ENCODE measurements around the gene ALCAM. TPM values are rescaled to one million over a fixed set of nuclear protein-coding genes. Genes with fewer than 3 reads are reported as not detected.

ALCAM gene
- polyA plus RNA-seq, 3 donors from 2014 or later: 0.72 to 4.9 (median 2.8) TPM

DNA sequence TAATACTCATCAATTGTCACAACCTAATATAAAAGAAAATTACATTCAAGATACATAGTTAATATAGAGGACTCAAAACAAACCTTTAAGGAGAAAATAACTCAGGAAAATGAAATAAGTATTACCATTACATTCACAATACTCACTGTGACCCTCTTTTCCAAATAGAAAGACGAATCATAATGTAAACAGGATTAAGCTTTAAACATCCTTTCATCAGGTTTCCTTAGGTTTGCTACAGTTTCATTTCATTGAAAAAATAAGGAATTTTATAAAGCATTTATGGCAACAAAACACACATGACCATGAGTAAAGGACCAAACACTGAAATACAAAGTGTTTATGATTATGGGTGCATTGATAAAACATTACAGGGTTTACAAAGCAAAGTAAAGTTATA, 162.7 kb downstream of the ALCAM start:
- Mint-ChIP-seq H3K9me3 (no peaks in the 10 kb centered on the region), H3K4me1 (no peaks in the 10 kb centered on the region), H3K4me3 (no peak overlapping the region), H3K27me3 (ENCODE audit: low read depth in 3 of 3) (peaks cover 0 to 5% (median 1%) of the 10 kb centered on the region in 3 donors), H3K36me3 (no peaks in the 10 kb centered on the region), H3K27ac (no peak overlapping the region)
- no peak for DNase-seq

DNA sequence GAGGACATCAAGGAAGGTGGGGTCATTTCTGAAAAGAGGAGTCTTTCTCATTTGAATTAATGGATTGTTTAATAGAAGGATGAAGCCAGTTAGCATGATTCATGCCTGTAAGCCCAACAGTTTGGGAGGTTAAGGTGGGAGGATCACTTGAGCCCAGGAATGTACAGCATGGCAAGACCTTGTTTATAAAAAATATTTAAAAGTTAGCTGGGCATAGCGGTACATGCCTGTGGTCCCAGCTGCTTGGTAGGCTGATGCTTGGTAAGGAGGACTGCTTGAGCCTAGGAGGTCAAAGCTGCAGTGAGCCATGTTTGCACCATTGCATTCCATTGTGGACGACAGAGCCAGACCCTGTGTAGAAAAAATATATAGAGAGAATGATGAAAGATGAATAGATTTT, 165.5 kb downstream of the ALCAM start:
- no peak for DNase-seq
- Mint-ChIP-seq H3K36me3 (no peaks in the 10 kb centered on the region), H3K4me3 (no peak overlapping the region), H3K9me3 (no peaks in the 10 kb centered on the region), H3K27me3 (ENCODE audit: low read depth in 3 of 3) (peaks cover 0 to 3% (median 0%) of the 10 kb centered on the region in 3 donors), H3K27ac (no peak overlapping the region), H3K4me1 (no peaks in the 10 kb centered on the region)

- no peak for DNase-seq
- Mint-ChIP-seq H3K9me3 (no peaks in the 10 kb centered on the region), H3K4me1 (no peaks in the 10 kb centered on the region), H3K27me3 (ENCODE audit: low read depth in 3 of 3) (peaks cover 0 to 3% (median 0%) of the 10 kb centered on the region in 3 donors), H3K4me3 (no peak overlapping the region), H3K36me3 (no peaks in the 10 kb centered on the region), H3K27ac (no peak overlapping the region)
Measured at GRCh38 chr3:105533960-105534359, 167.3 kb downstream of the ALCAM start.

DNA sequence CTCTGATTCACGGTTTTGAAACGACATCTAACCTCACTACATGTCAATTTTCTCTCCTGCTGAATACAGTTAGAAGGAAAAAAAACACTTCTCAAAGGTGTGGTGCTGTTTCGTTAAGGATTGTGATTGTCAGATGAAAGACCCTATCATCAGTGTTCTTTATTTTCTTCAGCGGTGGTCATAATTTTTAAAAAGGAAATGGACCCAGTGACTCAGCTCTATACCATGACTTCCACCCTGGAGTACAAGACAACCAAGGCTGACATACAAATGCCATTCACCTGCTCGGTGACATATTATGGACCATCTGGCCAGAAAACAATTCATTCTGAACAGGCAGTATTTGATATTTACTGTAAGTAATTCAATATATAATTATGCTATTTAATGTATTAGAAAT, 167.8 kb downstream of the ALCAM start:
- H3K27ac Mint-ChIP-seq: no peak overlapping the region
- peaks cover 0 to 3% (median 0%) of the 10 kb centered on the region in 3 donors for H3K27me3 Mint-ChIP-seq (ENCODE audit: low read depth in 3 of 3)
- no peaks in the 10 kb centered on the region for H3K4me1 Mint-ChIP-seq

DNA sequence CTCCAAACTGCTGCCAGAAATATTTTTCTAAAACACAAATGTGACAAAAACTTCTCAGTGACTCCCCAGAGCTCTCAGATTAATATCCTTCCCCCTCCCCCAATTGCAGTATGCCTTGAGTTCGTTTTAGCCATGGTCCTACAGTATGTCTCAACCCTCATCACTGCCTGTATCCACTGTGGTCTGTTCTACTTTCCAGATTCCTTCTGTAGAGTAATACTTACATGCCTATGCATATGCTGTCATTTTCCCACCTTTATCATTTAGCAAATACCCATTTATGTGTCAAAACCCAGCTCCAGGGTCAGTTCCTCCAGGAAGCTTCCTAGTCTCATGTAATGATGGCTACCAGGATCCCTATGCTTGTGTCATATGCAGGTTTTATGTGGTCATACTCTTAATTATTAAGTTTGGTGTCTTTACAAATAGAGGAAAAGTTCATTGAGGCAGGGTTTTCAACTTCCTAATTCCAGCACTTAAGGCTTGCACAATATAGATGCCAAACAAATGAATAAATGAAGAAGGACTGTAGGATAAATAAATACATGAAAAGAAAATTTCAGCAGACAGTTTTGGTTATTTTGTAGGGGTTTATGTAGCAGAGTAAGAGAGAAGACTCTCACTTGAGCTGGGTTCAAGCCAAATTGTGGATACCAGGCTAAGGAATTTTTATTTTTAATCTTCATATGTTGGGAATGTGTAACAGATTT, 170.8 kb downstream of the ALCAM start:
- Mint-ChIP-seq H3K27ac (no peak overlapping the region), H3K36me3 (no peaks in the 10 kb centered on the region), H3K4me3 (no peak overlapping the region), H3K27me3 (ENCODE audit: low read depth in 3 of 3) (peaks cover 0 to 3% (median 0%) of the 10 kb centered on the region in 3 donors), H3K4me1 (no peaks in the 10 kb centered on the region), H3K9me3 (no peaks in the 10 kb centered on the region)
- DNase-seq: no peak

More for the DNA sequence above, 167.8 kb downstream of the ALCAM start:
- DNase-seq: no peak
- Mint-ChIP-seq H3K9me3 (no peaks in the 10 kb centered on the region), H3K4me3 (no peak overlapping the region), H3K36me3 (no peaks in the 10 kb centered on the region)

GRCh38 chr3:105538483-105538882, 171.8 kb downstream of the ALCAM start:
- H3K9me3 Mint-ChIP-seq: no peaks in the 10 kb centered on the region
- no peak for DNase-seq
- no peaks in the 10 kb centered on the region for H3K36me3 Mint-ChIP-seq
- H3K27ac Mint-ChIP-seq: no peak overlapping the region
- no peaks in the 10 kb centered on the region for H3K4me1 Mint-ChIP-seq
- no peak overlapping the region for H3K4me3 Mint-ChIP-seq
- peaks cover 0 to 3% (median 0%) of the 10 kb centered on the region in 3 donors for H3K27me3 Mint-ChIP-seq (ENCODE audit: low read depth in 3 of 3)

DNA sequence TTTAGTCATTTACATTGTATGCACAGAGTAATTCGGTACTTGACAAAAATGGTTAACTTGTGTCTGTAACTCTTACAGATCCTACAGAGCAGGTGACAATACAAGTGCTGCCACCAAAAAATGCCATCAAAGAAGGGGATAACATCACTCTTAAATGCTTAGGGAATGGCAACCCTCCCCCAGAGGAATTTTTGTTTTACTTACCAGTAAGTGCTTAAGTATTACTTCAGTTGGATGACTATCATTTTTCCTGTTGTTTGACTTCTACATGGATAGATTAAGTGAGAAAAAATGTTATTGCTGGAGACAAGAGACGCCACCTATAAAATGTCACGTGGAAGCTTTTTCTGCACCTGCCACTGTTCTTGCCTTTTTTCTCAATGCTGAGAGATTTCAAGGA, 173.2 kb downstream of the ALCAM start:
- H3K4me3 Mint-ChIP-seq: no peak overlapping the region

GRCh38 chr3:105542282-105543019, 175.7 kb downstream of the ALCAM start:
- Mint-ChIP-seq H3K36me3 (peaks cover 0 to 3% (median 0%) of the 10 kb centered on the region in 3 donors), H3K4me1 (no peaks in the 10 kb centered on the region), H3K27me3 (ENCODE audit: low read depth in 3 of 3) (no peaks in the 10 kb centered on the region), H3K9me3 (no peaks in the 10 kb centered on the region), H3K27ac (no peak overlapping the region), H3K4me3 (no peak overlapping the region)
- no peak for DNase-seq

More for the DNA sequence above, 173.2 kb downstream of the ALCAM start:
- H3K9me3 Mint-ChIP-seq: no peaks in the 10 kb centered on the region
- DNase-seq: no peak
- H3K4me1 Mint-ChIP-seq: no peaks in the 10 kb centered on the region
- H3K36me3 Mint-ChIP-seq: peaks cover 0 to 3% (median 0%) of the 10 kb centered on the region in 3 donors
- H3K27ac Mint-ChIP-seq: no peak overlapping the region
- peaks cover 0 to 2% (median 0%) of the 10 kb centered on the region in 3 donors for H3K27me3 Mint-ChIP-seq (ENCODE audit: low read depth in 3 of 3)

DNA sequence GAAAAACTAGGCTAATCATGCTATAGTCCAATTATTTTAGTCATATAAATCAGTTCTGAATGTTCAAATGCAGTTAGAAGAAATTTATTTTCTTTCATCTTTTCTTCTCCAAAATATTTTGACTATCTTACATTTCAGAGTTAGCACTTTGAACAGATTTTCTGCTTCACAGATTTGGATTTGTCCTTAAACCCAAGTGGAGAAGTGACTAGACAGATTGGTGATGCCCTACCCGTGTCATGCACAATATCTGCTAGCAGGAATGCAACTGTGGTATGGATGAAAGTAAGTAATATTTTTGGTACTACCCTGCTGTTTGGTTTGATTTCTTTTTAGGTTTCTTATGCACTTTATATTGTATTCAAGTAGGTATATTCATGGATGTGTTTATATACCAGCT, 178.3 kb downstream of the ALCAM start:
- Mint-ChIP-seq H3K27ac (no peak overlapping the region), H3K36me3 (peaks cover 0 to 3% (median 0%) of the 10 kb centered on the region in 3 donors), H3K4me1 (no peaks in the 10 kb centered on the region), H3K4me3 (no peak overlapping the region), H3K27me3 (ENCODE audit: low read depth in 3 of 3) (no peaks in the 10 kb centered on the region), H3K9me3 (no peaks in the 10 kb centered on the region)
- no peak for DNase-seq

- Mint-ChIP-seq H3K36me3 (no peaks in the 10 kb centered on the region), H3K27me3 (ENCODE audit: low read depth in 3 of 3) (no peaks in the 10 kb centered on the region), H3K27ac (no peak overlapping the region), H3K4me3 (no peak overlapping the region), H3K9me3 (no peaks in the 10 kb centered on the region), H3K4me1 (no peaks in the 10 kb centered on the region)
- DNase-seq: no peak
Measured at GRCh38 chr3:105553851-105554250, 187.1 kb downstream of the ALCAM start.

DNA sequence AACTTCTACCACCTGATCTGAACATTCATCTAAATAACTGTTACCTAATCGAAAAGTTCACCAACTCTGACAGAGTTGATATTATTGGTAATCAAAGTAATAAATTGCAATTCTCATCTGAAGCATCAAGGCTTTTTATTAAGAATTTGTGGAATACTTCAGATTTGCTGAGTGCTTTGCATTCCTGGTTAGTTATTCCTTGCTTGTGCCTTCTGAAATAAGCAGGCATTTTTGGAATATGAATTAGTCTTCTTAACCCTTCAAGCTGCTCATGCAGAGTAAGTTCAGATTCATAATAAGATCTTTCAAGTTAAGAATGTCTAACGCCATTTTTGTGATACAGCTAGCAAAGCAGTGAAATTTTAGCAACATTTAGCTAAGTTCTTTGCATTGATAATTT, 188.5 kb downstream of the ALCAM start:
- Mint-ChIP-seq H3K4me1 (no peaks in the 10 kb centered on the region), H3K4me3 (no peak overlapping the region), H3K27me3 (ENCODE audit: low read depth in 3 of 3) (no peaks in the 10 kb centered on the region), H3K9me3 (no peaks in the 10 kb centered on the region), H3K36me3 (no peaks in the 10 kb centered on the region), H3K27ac (no peak overlapping the region)
- DNase-seq: no peak

- H3K27ac Mint-ChIP-seq: no peak overlapping the region
- no peaks in the 10 kb centered on the region for H3K36me3 Mint-ChIP-seq
- no peaks in the 10 kb centered on the region for H3K4me1 Mint-ChIP-seq
- H3K27me3 Mint-ChIP-seq (ENCODE audit: low read depth in 3 of 3): peaks cover 0 to 2% (median 0%) of the 10 kb centered on the region in 3 donors
- H3K4me3 Mint-ChIP-seq: no peak overlapping the region
- H3K9me3 Mint-ChIP-seq: no peaks in the 10 kb centered on the region
- no peak for DNase-seq
Measured at GRCh38 chr3:105559856-105560255, 193.1 kb downstream of the ALCAM start.

DNA sequence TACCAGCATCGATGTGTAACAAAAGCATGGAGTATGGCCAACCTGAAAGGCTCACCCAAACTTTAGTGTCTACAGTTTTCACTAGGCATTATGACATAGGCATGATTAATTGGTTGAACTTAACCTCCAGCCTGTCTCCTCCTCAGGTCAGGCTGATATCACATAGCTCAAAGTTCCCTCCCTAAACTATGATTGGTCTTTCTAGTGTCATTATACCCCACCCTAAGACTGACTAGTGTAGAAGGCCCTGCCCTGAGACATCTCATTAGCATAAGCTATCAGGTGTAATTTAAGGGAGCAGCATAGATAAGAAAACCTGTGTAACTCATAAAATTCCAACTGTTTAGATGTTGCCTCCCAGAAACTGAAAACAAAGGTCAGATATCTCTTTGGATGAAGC, 195.2 kb downstream of the ALCAM start:
- Mint-ChIP-seq H3K9me3 (no peaks in the 10 kb centered on the region), H3K4me1 (no peaks in the 10 kb centered on the region), H3K27ac (no peak overlapping the region), H3K27me3 (ENCODE audit: low read depth in 3 of 3) (peaks cover 0 to 2% (median 0%) of the 10 kb centered on the region in 3 donors), H3K36me3 (no peaks in the 10 kb centered on the region), H3K4me3 (no peak overlapping the region)
- no peak for DNase-seq

DNA sequence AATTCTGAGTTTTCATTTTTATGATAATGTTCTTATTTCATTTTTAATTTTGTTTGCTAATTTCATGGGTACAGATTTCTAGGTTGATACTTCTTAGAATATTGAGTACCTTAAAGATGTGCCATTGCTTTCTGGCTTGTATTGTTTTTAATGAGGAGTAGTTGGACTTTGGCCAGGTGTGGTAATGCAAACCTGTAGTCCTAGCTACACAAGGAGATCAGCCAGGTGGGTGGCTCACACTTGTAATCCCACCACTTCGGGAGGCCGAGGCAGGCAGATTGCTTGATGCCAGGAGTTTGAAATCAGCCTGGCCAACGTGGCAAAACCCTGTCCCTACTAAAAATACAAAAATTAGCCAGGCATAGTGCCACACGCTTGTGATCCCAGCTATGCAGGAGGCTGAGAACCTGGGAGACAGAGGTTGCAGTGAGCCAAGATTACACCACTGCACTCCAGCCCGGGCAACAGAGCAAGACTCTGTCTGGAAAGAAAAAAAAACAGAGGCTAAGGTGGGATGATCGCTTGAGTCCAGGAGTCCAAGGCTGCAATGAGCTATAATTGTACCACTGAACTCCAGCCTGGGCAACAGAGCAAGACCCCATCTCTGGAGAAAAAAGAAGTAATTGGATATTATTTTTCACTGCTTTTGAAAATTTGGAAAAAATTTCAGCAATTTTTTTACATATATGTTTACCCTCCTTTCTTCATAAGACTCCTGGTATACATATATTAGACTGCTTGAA, 198.0 kb downstream of the ALCAM start:
- H3K9me3 Mint-ChIP-seq: peaks cover 0 to 2% (median 0%) of the 10 kb centered on the region in 6 donors
- H3K4me1 Mint-ChIP-seq: no peaks in the 10 kb centered on the region
- H3K27me3 Mint-ChIP-seq (ENCODE audit: low read depth in 3 of 3): peaks cover 0 to 2% (median 0%) of the 10 kb centered on the region in 3 donors
- H3K4me3 Mint-ChIP-seq: no peak overlapping the region
- H3K27ac Mint-ChIP-seq: no peak overlapping the region
- no peak for DNase-seq
- no peaks in the 10 kb centered on the region for H3K36me3 Mint-ChIP-seq
